ENCODE measurements around the gene GALNS. TPM values are rescaled to one million over a fixed set of nuclear protein-coding genes. Genes with fewer than 3 reads are reported as not detected.
"Not testable (repeated sequence)": the region's sequence is repeated elsewhere in the genome, so short reads cannot be mapped to it uniquely, and the experiment has no call there.

GALNS gene
- total RNA-seq, 1 donor from 2014 or later, result 32.8 TPM

- H3K27ac ChIP-seq, result no peak overlapping the region
- H3K27me3 ChIP-seq, result no peaks in the 10 kb centered on the region
- peaks cover 1% of the 10 kb centered on the region for H3K4me1 ChIP-seq
- no peak overlapping the region for H3K4me3 ChIP-seq
- no peaks in the 10 kb centered on the region for H3K36me3 ChIP-seq
- DNase-seq (no peak), ATAC-seq (no peak)
- H3K9me3 ChIP-seq, result no peaks in the 10 kb centered on the region
- intact Hi-C loops (cut with DNase I), result no loop called here
- TF ChIP-seq, protein P1, sequence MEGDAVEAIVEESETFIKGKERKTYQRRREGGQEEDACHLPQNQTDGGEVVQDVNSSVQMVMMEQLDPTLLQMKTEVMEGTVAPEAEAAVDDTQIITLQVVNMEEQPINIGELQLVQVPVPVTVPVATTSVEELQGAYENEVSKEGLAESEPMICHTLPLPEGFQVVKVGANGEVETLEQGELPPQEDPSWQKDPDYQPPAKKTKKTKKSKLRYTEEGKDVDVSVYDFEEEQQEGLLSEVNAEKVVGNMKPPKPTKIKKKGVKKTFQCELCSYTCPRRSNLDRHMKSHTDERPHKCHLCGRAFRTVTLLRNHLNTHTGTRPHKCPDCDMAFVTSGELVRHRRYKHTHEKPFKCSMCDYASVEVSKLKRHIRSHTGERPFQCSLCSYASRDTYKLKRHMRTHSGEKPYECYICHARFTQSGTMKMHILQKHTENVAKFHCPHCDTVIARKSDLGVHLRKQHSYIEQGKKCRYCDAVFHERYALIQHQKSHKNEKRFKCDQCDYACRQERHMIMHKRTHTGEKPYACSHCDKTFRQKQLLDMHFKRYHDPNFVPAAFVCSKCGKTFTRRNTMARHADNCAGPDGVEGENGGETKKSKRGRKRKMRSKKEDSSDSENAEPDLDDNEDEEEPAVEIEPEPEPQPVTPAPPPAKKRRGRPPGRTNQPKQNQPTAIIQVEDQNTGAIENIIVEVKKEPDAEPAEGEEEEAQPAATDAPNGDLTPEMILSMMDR (IDR thresholded peaks at IDR 0.05), result no peak
These were observed 34.3 kb upstream of the GALNS start for GRCh38 chr16:88891083-88891482.

GRCh38 chr16:88889702-88890352 is 33.1 kb upstream of the GALNS start:
- H3K4me1 ChIP-seq; H3K9me3 ChIP-seq; H3K27ac ChIP-seq; ATAC-seq; H3K27me3 ChIP-seq; intact Hi-C loops (cut with DNase I); H3K36me3 ChIP-seq; DNase-seq; H3K4me3 ChIP-seq: not testable (repeated sequence)

DNA sequence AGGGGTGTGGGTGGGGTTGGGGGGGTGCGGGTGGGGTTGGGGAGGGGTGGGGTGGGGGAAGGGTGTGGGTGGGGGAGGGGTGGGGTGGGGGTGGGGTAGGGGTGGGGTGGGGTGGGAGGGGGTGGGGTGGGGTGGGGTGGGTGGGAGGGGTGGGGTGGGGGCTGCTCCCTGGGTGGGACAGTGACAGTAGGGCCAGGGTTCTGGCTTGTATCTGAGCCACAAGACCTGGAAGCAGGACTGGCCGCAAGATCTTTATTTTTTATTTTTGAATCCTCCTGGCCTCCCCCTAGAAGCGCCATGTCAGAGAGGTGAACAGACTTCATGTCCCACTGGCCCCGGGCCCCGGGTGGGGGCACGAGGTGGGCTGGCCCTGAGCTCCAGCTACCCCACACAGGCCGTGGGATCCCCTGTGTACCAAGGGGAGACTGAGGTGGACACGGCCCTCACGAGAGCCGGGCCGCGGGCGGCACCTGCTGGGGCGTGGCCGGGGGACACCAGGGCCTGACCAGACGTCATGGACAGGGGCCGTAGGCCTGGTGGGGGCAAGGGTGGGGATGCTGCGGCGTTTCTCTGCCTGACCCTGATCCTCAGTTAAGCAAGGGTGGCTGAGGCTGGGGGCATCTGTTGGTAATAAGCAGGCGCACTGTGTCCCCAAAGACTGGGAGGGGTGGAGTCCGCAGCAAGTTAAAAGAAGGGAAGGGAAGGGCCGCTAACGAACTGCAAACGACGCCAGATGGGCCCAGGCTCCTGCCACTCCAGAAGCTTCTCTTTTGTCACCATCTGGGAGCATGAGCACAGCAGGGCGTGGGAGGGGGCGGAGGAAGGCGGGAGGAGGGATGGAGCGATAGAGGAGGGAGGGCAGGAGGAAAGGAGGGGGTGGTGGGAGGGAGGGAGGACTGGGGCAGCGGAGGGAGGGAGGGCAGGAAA is 32.0 kb upstream of the GALNS start:
- Histone ChIP-seq H3K27ac (peak overlapping the region; percentile 51), H3K4me3 (no peak overlapping the region), H3K36me3 (peaks cover 6% of the 10 kb centered on the region), H3K27me3 (no peaks in the 10 kb centered on the region), H3K4me1 (peaks cover 4% of the 10 kb centered on the region), H3K9me3 (no peaks in the 10 kb centered on the region)
- no peak for ATAC-seq
- TF ChIP-seq, protein P1 (IDR thresholded peaks at IDR 0.05), result no peak
- DNase-seq, result no peak
- intact Hi-C loops (cut with DNase I), result no loop called here

- H3K4me3 ChIP-seq, result no peak overlapping the region
- H3K4me1 ChIP-seq, result peaks cover 4% of the 10 kb centered on the region
- no peak for ATAC-seq
- TF ChIP-seq, protein P1 (IDR thresholded peaks at IDR 0.05), result no peak
- H3K27ac ChIP-seq, result peak overlapping the region; percentile 79
- H3K36me3 ChIP-seq, result peaks cover 11% of the 10 kb centered on the region
- intact Hi-C loops (cut with DNase I), result no loop called here
- no peaks in the 10 kb centered on the region for H3K9me3 ChIP-seq
- H3K27me3 ChIP-seq, result no peaks in the 10 kb centered on the region
- no peak for DNase-seq
These were observed 31.3 kb upstream of the GALNS start for GRCh38 chr16:88888057-88888456.

- Histone ChIP-seq H3K27me3 (no peaks in the 10 kb centered on the region), H3K27ac (peak overlapping the region; percentile 79), H3K9me3 (no peaks in the 10 kb centered on the region), H3K36me3 (peaks cover 11% of the 10 kb centered on the region), H3K4me3 (no peak overlapping the region), H3K4me1 (peaks cover 4% of the 10 kb centered on the region)
- intact Hi-C loops (cut with DNase I), result no loop called here
- TF ChIP-seq, protein P1 (IDR thresholded peaks at IDR 0.05), result no peak
- peak; percentile 76 for DNase-seq
- ATAC-seq, result peak; percentile 50
These were observed 30.2 kb upstream of the GALNS start for GRCh38 chr16:88886845-88887521.

Measured in upper lobe of right lung (tissue), 1 donor.